WTC11 (cell line): ENCODE measurements around the gene MEF2D.

Experiments used
- JAZF1 ChIP-seq: fragments of 250-450 bp; sonication (Bioruptor Pico); IDR thresholded peaks from 2 replicates; pipeline ENCODE4 v1.9.0; 2021; ENCODE audit warnings: moderate library complexity, mild to moderate bottlenecking, inconsistent platforms
- OVOL2 ChIP-seq: fragments of 250-450 bp; sonication (Bioruptor Pico); IDR thresholded peaks from 2 replicates; pipeline ENCODE4 v1.9.0; 2021; ENCODE audit warnings: mild to moderate bottlenecking, borderline replicate concordance
- TCF7 ChIP-seq: sonication (generic); formaldehyde crosslinking; IDR thresholded peaks from 2 replicates; pipeline ENCODE4 v1.8.0; 2022; ENCODE audit warnings: mild to moderate bottlenecking, low read depth, missing genetic modification reagents, moderate library complexity
- TEAD4 ChIP-seq: sonication (generic); formaldehyde crosslinking; IDR thresholded peaks from 2 replicates; pipeline ENCODE4 v1.8.0; 2022; ENCODE audit warnings: mild to moderate bottlenecking, missing genetic modification reagents
- ZNF423 ChIP-seq: fragments of 250-450 bp; sonication (Bioruptor Pico); IDR thresholded peaks from 2 replicates; pipeline ENCODE4 v2.1.2; 2022; ENCODE audit warnings: mild to moderate bottlenecking, moderate library complexity
- TF ChIP-seq, protein P1 (sequence below): sonication (generic); formaldehyde crosslinking; IDR thresholded peaks from 2 replicates; pipeline ENCODE4 v1.8.0; 2022; ENCODE audit warnings: mild to moderate bottlenecking, missing genetic modification reagents
- TF ChIP-seq, protein P2 (sequence below): fragments of 200-600 bp; IDR thresholded peaks from 2 replicates; pipeline ENCODE4 v1.8.0; 2022; ENCODE audit warnings: antibody characterized with exemption
- TF ChIP-seq, protein P3 (sequence below): sonication (generic); formaldehyde crosslinking; IDR thresholded peaks from 2 replicates; pipeline ENCODE4 v1.8.0; 2022; ENCODE audit warnings: mild to moderate bottlenecking, missing genetic modification reagents
- TF ChIP-seq, protein P4 (sequence below): sonication (generic); formaldehyde crosslinking; conservative IDR thresholded peaks from 2 replicates; pipeline ENCODE4 v1.8.1; 2023; ENCODE audit warnings: mild to moderate bottlenecking, low read depth, missing genetic modification reagents, moderate library complexity
- TF ChIP-seq, protein P5 (sequence below): sonication (generic); formaldehyde crosslinking; conservative IDR thresholded peaks from 2 replicates; pipeline ENCODE4 v1.8.1; 2022; ENCODE audit warnings: mild to moderate bottlenecking, missing genetic modification reagents

DNA sequence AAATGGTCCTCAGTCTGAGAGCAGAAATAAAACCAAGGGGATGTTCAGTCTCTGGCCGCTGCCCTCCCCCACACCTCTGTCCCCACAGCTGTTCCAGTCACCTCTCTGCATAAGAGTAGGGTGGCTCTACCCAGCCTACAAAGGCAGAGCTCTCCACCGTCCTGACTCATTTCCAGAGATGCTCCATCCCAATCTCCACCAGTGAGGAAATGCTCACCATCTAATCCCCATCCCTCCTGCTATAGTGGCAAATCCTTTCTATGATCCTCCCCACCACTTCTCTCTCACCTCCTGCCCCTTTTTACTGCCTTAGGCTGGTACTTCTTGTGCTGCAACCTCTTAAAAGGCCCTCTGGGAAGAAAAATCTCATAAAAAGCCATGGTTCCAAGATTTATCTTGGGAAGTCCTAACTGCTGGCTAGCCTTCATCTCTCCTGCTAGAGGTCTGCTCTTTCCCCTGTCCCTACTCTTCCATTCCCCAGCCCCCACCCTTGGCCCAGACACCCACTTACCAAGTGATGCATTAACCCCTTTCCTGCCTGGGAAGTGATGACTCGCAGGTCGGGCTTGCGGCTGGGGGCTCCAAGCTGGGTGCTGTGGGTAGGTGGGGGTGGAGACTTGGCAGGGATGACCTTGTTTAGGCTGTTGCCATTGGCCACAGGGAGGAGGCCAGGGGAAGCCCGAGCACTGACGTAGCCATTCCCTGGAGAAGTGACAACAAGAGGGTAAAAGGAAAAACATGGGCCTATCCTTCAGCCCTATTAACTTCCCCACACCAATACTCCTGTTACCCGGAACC lies 23.9 kb downstream of the MEF2D start:
- TF ChIP-seq, protein P1, sequence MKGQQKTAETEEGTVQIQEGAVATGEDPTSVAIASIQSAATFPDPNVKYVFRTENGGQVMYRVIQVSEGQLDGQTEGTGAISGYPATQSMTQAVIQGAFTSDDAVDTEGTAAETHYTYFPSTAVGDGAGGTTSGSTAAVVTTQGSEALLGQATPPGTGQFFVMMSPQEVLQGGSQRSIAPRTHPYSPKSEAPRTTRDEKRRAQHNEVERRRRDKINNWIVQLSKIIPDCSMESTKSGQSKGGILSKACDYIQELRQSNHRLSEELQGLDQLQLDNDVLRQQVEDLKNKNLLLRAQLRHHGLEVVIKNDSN (CRISPR knock-in tag) = no peak
- TF ChIP-seq, protein P2, sequence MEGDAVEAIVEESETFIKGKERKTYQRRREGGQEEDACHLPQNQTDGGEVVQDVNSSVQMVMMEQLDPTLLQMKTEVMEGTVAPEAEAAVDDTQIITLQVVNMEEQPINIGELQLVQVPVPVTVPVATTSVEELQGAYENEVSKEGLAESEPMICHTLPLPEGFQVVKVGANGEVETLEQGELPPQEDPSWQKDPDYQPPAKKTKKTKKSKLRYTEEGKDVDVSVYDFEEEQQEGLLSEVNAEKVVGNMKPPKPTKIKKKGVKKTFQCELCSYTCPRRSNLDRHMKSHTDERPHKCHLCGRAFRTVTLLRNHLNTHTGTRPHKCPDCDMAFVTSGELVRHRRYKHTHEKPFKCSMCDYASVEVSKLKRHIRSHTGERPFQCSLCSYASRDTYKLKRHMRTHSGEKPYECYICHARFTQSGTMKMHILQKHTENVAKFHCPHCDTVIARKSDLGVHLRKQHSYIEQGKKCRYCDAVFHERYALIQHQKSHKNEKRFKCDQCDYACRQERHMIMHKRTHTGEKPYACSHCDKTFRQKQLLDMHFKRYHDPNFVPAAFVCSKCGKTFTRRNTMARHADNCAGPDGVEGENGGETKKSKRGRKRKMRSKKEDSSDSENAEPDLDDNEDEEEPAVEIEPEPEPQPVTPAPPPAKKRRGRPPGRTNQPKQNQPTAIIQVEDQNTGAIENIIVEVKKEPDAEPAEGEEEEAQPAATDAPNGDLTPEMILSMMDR = no peak
- no peak for TF ChIP-seq JAZF1 (CRISPR knock-in tag)
- no peak for TF ChIP-seq TEAD4
- TF ChIP-seq, protein P3, sequence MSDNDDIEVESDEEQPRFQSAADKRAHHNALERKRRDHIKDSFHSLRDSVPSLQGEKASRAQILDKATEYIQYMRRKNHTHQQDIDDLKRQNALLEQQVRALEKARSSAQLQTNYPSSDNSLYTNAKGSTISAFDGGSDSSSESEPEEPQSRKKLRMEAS (CRISPR knock-in tag) = no peak
- no peak for TF ChIP-seq ZNF423 (CRISPR knock-in tag)
- TF ChIP-seq, protein P4, sequence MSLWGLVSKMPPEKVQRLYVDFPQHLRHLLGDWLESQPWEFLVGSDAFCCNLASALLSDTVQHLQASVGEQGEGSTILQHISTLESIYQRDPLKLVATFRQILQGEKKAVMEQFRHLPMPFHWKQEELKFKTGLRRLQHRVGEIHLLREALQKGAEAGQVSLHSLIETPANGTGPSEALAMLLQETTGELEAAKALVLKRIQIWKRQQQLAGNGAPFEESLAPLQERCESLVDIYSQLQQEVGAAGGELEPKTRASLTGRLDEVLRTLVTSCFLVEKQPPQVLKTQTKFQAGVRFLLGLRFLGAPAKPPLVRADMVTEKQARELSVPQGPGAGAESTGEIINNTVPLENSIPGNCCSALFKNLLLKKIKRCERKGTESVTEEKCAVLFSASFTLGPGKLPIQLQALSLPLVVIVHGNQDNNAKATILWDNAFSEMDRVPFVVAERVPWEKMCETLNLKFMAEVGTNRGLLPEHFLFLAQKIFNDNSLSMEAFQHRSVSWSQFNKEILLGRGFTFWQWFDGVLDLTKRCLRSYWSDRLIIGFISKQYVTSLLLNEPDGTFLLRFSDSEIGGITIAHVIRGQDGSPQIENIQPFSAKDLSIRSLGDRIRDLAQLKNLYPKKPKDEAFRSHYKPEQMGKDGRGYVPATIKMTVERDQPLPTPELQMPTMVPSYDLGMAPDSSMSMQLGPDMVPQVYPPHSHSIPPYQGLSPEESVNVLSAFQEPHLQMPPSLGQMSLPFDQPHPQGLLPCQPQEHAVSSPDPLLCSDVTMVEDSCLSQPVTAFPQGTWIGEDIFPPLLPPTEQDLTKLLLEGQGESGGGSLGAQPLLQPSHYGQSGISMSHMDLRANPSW (CRISPR knock-in tag) = no peak
- no peak for TF ChIP-seq TCF7
- TF ChIP-seq OVOL2 = no peak
- TF ChIP-seq, protein P5, sequence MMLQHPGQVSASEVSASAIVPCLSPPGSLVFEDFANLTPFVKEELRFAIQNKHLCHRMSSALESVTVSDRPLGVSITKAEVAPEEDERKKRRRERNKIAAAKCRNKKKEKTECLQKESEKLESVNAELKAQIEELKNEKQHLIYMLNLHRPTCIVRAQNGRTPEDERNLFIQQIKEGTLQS (CRISPR knock-in tag) = no peak
